Measurements from ENCODE around the gene VAMP1.
A peak's percentile ranks its signal among the peaks of the same experiment; 100 is the strongest.

The VAMP1 gene

GRCh38 chr12:6450869-6451347, 19.6 kb downstream of the VAMP1 start:
- peak; percentile 56 to 59 for DNase-seq

GRCh38 chr12:6450091-6450868, 20.2 kb downstream of the VAMP1 start:
- TF ChIP-seq POLR2A (IDR thresholded peaks at IDR 0.05; ENCODE audit: low read length) (no peak), GATA1 (IDR thresholded peaks at IDR 0.05; ENCODE audit: low read depth, low read length) (no peak)
- DNase-seq: no peak

More at GRCh38 chr12:6450869-6451347, 19.6 kb downstream of the VAMP1 start:
- TF ChIP-seq POLR2A (IDR thresholded peaks at IDR 0.05; ENCODE audit: low read length) (no peak), GATA1 (IDR thresholded peaks at IDR 0.05; ENCODE audit: low read depth, low read length) (no peak)

- no peak for TF ChIP-seq POLR2A (IDR thresholded peaks at IDR 0.05; ENCODE audit: low read length)
- TF ChIP-seq GATA1 (IDR thresholded peaks at IDR 0.05; ENCODE audit: low read depth, low read length): no peak
Observed at GRCh38 chr12:6444704-6445688, 25.5 kb downstream of the VAMP1 start, which contains the start of gene CD27. TSS of gene CD27 (plus strand) at chr12:6444955. CDS start at chr12:6445096, 141 bp downstream.

GRCh38 chr12:6444031-6444430, 26.4 kb downstream of the VAMP1 start:
- no peak for TF ChIP-seq POLR2A (IDR thresholded peaks at IDR 0.05; ENCODE audit: low read length)
- no peak for TF ChIP-seq GATA1 (IDR thresholded peaks at IDR 0.05; ENCODE audit: low read depth, low read length)
- DNase-seq: no peak

More at GRCh38 chr12:6444704-6445688, 25.5 kb downstream of the VAMP1 start, which contains the start of gene CD27:
- no peak for DNase-seq

- TF ChIP-seq GATA1 (IDR thresholded peaks at IDR 0.05; ENCODE audit: low read depth, low read length) (no peak), POLR2A (IDR thresholded peaks at IDR 0.05; ENCODE audit: low read length) (no peak)
- no peak for DNase-seq
Observed at GRCh38 chr12:6443361-6443983, 27.0 kb downstream of the VAMP1 start.

GRCh38 chr12:6442836-6443235, 27.6 kb downstream of the VAMP1 start:
- TF ChIP-seq POLR2A (IDR thresholded peaks at IDR 0.05; ENCODE audit: low read length): no peak
- no peak for TF ChIP-seq GATA1 (IDR thresholded peaks at IDR 0.05; ENCODE audit: low read depth, low read length)
- DNase-seq: no peak

GRCh38 chr12:6440391-6440790, 30.1 kb downstream of the VAMP1 start:
- DNase-seq: no peak
- TF ChIP-seq GATA1 (IDR thresholded peaks at IDR 0.05; ENCODE audit: low read depth, low read length): no peak
- no peak for TF ChIP-seq POLR2A (IDR thresholded peaks at IDR 0.05; ENCODE audit: low read length)

GRCh38 chr12:6438345-6438744, 32.1 kb downstream of the VAMP1 start:
- TF ChIP-seq POLR2A (IDR thresholded peaks at IDR 0.05; ENCODE audit: low read length): no peak
- no peak for TF ChIP-seq GATA1 (IDR thresholded peaks at IDR 0.05; ENCODE audit: low read depth, low read length)
- no peak for DNase-seq

GRCh38 chr12:6437586-6437985, 32.9 kb downstream of the VAMP1 start:
- DNase-seq: no peak
- TF ChIP-seq GATA1 (IDR thresholded peaks at IDR 0.05; ENCODE audit: low read depth, low read length) (no peak), POLR2A (IDR thresholded peaks at IDR 0.05; ENCODE audit: low read length) (no peak)

- DNase-seq: no peak
- TF ChIP-seq GATA1 (IDR thresholded peaks at IDR 0.05; ENCODE audit: low read depth, low read length) (no peak), POLR2A (IDR thresholded peaks at IDR 0.05; ENCODE audit: low read length) (no peak)
Observed at GRCh38 chr12:6435961-6436715, 34.3 kb downstream of the VAMP1 start.

GRCh38 chr12:6434205-6435140, 36.0 kb downstream of the VAMP1 start:
- TF ChIP-seq GATA1 (IDR thresholded peaks at IDR 0.05; ENCODE audit: low read depth, low read length) (no peak), POLR2A (IDR thresholded peaks at IDR 0.05; ENCODE audit: low read length) (no peak)
- no peak for DNase-seq

- DNase-seq: no peak
- TF ChIP-seq POLR2A (IDR thresholded peaks at IDR 0.05; ENCODE audit: low read length) (no peak), GATA1 (IDR thresholded peaks at IDR 0.05; ENCODE audit: low read depth, low read length) (no peak)
Observed at GRCh38 chr12:6432991-6433390, 37.5 kb downstream of the VAMP1 start.

All from erythroblast (primary cell).